ENCODE data around the gene VSIG8.

Gene VSIG8

GRCh38 chr1:159883134-159883533, 20.7 kb upstream of the VSIG8 start:
- no peak for DNase-seq

- no peak for DNase-seq
Observed at GRCh38 chr1:159882527-159882862, 20.0 kb upstream of the VSIG8 start.

GRCh38 chr1:159881622-159882526, 19.4 kb upstream of the VSIG8 start:
- peak; percentile 41 to 48 for DNase-seq

- no peak for DNase-seq
Observed at GRCh38 chr1:159880430-159880829, 18.0 kb upstream of the VSIG8 start.

GRCh38 chr1:159879977-159880376, 17.5 kb upstream of the VSIG8 start:
- peak in 1 of 2 donors; percentile 16 for DNase-seq

- DNase-seq = no peak
Observed at GRCh38 chr1:159879136-159879535, 16.7 kb upstream of the VSIG8 start.

- no peak for DNase-seq
Observed at GRCh38 chr1:159877695-159878444, 15.4 kb upstream of the VSIG8 start.

GRCh38 chr1:159873530-159874143, 11.2 kb upstream of the VSIG8 start:
- DNase-seq = no peak

- no peak for DNase-seq
Observed at GRCh38 chr1:159872891-159873290, 10.4 kb upstream of the VSIG8 start.

GRCh38 chr1:159870704-159871103, 8.2 kb upstream of the VSIG8 start:
- no peak for DNase-seq

- no peak for DNase-seq
Observed at GRCh38 chr1:159869607-159870006, 7.2 kb upstream of the VSIG8 start.

GRCh38 chr1:159869173-159869572, 6.7 kb upstream of the VSIG8 start:
- no peak for DNase-seq

GRCh38 chr1:159868766-159869165, 6.3 kb upstream of the VSIG8 start:
- no peak for DNase-seq

GRCh38 chr1:159867664-159868026, 5.2 kb upstream of the VSIG8 start:
- DNase-seq = no peak

GRCh38 chr1:159866905-159867663, 4.6 kb upstream of the VSIG8 start:
- no peak for DNase-seq

GRCh38 chr1:159866066-159866465, 3.6 kb upstream of the VSIG8 start:
- DNase-seq = no peak

- DNase-seq = no peak
Observed at GRCh38 chr1:159864262-159864661, 1.8 kb upstream of the VSIG8 start.

- DNase-seq = no peak
Observed at GRCh38 chr1:159862031-159862430, 426 bp downstream of the VSIG8 start.

- DNase-seq = no peak
Observed at GRCh38 chr1:159861218-159861617, 1.2 kb downstream of the VSIG8 start.

GRCh38 chr1:159860456-159860855, 2.0 kb downstream of the VSIG8 start:
- no peak for DNase-seq

- no peak for DNase-seq
Observed at GRCh38 chr1:159859767-159860322, 2.6 kb downstream of the VSIG8 start.

- no peak for DNase-seq
Observed at GRCh38 chr1:159857889-159858288, 4.6 kb downstream of the VSIG8 start.

GRCh38 chr1:159856576-159856975, 5.9 kb downstream of the VSIG8 start:
- no peak for DNase-seq
